WI38 (cell line): ENCODE results near the gene RBM20.

ENCODE experiments used
- H3K4me3 ChIP-seq: 2 replicates; pipeline ENCODE4 v1.5.1; 2011; ENCODE audit warnings: low read depth, mild to moderate bottlenecking, control low read depth, low read length
- TF ChIP-seq, protein P1 (sequence below): IDR thresholded peaks from 2 replicates; pipeline ENCODE4 v1.5.1; 2012; ENCODE audit warnings: low read depth, mild to moderate bottlenecking, control low read depth, low read length

The RBM20 gene

DNA sequence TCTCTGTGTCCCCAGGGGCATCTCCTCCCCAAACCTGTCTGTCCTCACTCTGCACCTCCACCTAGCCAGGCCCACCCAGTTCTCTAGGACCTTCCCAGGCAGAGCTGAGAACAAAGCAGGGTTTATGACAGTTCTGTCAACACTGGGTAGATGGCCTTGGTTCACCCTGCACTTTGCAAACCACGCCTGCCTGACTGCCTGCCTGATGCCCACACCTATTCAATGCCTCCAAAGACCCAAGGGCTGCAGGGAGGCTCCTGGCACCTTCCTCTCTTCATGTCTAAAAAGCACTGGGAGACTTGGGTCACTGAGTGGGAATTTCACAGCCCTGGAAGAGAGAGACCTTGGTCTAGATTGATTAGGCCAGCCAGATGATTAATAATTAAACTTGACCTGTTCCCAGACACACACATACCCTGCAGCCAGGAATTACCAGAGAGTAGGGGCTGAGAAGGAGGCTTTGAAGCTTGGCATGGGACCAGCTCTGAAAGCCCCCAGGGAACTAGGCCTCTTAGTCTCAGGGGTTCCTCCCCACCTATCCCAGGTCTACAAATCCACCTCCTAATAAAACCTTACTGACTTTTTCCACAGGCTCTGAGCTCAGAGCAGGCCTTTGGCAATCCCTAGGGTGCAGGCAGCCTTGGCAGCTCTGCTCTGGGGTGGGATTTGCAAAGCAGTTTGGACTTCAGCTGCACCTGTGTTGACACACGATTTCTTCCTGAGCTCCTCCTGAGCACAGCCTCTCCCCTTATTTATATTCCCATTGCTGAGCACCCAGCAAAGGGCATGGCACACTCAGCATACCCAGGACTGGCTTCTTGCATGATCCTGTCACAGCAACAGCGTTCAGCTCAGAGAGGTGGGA, 201.9 kb downstream of the RBM20 start:
- no peak overlapping the region for H3K4me3 ChIP-seq

GRCh38 chr10:110847374-110847773, 203.2 kb downstream of the RBM20 start:
- no peak overlapping the region for H3K4me3 ChIP-seq

More for the DNA sequence above, 201.9 kb downstream of the RBM20 start:
- TF ChIP-seq, protein P1, sequence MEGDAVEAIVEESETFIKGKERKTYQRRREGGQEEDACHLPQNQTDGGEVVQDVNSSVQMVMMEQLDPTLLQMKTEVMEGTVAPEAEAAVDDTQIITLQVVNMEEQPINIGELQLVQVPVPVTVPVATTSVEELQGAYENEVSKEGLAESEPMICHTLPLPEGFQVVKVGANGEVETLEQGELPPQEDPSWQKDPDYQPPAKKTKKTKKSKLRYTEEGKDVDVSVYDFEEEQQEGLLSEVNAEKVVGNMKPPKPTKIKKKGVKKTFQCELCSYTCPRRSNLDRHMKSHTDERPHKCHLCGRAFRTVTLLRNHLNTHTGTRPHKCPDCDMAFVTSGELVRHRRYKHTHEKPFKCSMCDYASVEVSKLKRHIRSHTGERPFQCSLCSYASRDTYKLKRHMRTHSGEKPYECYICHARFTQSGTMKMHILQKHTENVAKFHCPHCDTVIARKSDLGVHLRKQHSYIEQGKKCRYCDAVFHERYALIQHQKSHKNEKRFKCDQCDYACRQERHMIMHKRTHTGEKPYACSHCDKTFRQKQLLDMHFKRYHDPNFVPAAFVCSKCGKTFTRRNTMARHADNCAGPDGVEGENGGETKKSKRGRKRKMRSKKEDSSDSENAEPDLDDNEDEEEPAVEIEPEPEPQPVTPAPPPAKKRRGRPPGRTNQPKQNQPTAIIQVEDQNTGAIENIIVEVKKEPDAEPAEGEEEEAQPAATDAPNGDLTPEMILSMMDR = no peak

DNA sequence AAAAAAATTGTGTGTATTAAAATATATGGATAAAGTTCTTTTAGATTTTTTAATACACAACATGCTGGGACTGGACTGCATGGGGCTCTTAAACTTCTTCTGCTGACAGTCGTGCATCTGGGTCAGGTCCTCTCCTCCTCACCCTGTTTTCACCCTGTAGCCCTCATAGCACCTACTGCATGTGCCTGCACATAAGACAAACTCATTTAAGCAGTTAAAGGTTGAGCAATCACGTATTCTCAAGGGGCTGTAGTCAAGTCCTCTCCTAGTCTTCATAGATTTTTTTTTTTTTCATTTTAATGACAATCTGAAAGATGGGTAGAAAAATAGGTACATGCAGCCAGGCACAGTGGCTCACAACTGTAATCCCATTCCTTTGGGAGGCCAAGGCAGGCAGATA, 204.0 kb downstream of the RBM20 start:
- no peak overlapping the region for H3K4me3 ChIP-seq
- TF ChIP-seq, protein P1 = no peak

More at GRCh38 chr10:110847374-110847773, 203.2 kb downstream of the RBM20 start:
- TF ChIP-seq, protein P1 = no peak

DNA sequence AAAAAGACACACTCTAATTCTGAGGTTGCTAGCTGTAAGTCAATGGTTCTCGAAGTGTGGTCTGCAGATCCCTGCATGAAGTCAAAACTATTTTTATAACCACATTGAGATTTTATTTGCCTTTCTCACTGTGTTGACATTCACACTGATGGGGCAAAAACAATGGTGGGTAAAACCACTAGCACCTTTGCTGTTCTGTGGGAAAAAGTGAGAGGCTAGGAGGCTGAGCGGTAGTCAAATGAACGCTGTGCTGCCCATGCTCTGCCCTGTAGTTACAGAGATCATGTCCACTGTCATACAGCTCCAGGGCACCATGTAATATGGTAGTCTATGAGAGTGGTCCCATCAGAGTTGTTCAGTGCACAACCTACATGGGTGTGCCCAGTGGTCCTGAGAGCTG, 206.0 kb downstream of the RBM20 start:
- TF ChIP-seq, protein P1 = no peak
- no peak overlapping the region for H3K4me3 ChIP-seq

DNA sequence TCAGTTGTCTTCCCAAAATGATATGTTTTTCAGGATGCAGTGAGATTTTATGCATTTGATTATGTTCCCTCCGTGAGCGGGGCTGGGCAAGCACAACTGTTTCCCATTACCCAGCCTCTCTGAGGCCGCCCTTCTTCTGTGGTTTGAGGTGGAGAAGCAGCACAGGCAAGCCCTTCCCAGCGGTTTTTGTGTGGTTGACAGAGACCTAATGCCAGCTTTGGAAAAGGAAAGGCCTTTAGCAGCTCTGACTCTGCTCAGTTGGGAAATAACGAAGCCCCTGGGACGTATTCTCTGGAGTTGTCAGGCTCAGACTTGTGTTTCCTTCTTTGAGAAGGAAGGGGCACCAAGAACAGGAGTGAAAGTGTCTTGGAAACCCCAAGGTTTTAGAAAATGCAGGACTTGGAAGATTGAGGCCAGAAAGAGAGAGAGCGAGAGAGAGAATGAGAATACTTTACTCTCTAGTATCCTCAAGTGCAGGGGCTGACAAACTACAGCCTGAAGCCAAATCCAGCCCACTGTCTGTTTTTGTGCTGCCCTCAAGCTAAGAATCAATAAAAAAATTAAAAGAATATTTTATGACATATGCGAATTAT, 207.0 kb downstream of the RBM20 start:
- no peak overlapping the region for H3K4me3 ChIP-seq
- TF ChIP-seq, protein P1 = no peak

GRCh38 chr10:110852255-110852896, 208.2 kb downstream of the RBM20 start:
- no peak overlapping the region for H3K4me3 ChIP-seq
- TF ChIP-seq, protein P1 = no peak

DNA sequence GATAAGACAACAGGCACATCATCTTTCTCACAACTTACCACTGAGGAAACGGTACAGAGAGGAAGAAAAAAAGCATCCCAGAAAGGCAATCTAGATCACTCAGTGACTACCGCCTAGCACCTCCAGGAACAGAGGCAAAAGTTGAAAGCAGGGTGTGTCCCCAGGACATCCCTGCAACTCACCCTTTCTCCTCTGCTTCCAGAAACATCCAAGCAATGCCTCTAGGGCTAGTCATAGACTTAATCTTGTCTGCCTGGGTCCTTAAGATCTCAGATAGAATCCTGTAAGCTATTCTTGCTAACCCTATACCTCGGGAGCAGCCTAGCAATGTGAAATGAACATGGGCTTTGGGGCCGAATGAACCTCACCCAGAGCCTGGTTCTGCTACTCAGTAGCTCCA, 208.8 kb downstream of the RBM20 start:
- TF ChIP-seq, protein P1 = no peak
- no peak overlapping the region for H3K4me3 ChIP-seq
